SH-SY5Y (cell line): ENCODE data around the gene ZNF841.

Source experiments
- GATA2 ChIP-seq: IDR thresholded peaks from 2 replicates; pipeline ENCODE4 v1.6.1; 2011; ENCODE audit warnings: mild to moderate bottlenecking, low read depth, low read length
- GATA3 ChIP-seq: IDR thresholded peaks from 2 replicates; pipeline ENCODE4 v1.6.1; 2011; ENCODE audit warnings: low read depth, mild to moderate bottlenecking, low read length, moderate library complexity

DNA sequence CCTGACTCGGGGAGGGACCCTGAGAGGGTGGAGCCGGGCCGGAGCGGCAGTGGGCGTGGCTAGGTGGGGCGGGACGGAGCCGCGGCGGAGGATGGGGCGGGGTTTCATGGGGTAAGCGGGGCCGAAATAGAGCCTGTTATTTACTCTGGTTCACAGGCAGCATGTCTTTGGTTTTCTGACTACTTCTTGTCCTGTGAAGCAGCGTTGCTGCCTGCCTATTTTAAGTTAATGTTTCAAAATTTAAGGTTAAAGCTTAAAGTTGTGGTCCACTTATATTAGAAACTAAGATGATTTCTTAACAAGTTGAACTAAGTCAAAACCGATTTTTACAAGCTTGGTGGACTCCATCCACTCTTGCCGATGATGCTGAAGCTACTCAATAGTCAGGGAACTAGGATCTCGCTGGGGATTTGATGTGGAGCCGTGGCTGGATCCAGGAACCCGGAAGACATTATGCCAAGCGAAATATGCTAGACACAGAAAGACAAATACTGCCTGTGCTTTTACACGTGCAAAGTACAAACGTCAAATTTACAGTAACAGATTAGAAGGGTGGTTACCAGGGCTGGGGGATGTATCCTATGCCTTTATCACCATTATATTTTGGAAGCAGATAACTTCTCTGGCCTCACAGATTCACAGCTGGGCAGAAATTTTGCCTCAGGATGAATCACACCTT is 44.6 kb upstream of the ZNF841 start:
- TF ChIP-seq GATA2 = no peak
- no peak for TF ChIP-seq GATA3
